Hepatocyte (in vitro differentiated cells): ENCODE measurements around the gene BANK1. TPM values are rescaled to one million over a fixed set of nuclear protein-coding genes. Genes with fewer than 3 reads are reported as not detected.

Experiments
- DNase-seq: peaks from one replicate; pipeline ENCODE4 v3.0.0-alpha.2; 2016; ENCODE audit warnings: low spot score
- H2AFZ ChIP-seq: fragments of 200-600 bp; sonication (generic); 2 replicates; pipeline ENCODE4 v1.6.0; 2016; ENCODE audit warnings: antibody characterized with exemption, mild to moderate bottlenecking
- H3K27ac ChIP-seq: fragments of 200-600 bp; sonication (generic); 2 replicates; pipeline ENCODE4 v1.5.1; 2016; ENCODE audit warnings: mild to moderate bottlenecking
- H3K27me3 ChIP-seq: fragments of 200-600 bp; sonication (generic); 2 replicates; pipeline ENCODE4 v1.6.1; 2016
- H3K36me3 ChIP-seq: fragments of 200-600 bp; sonication (generic); replicated peaks from 2 replicates; pipeline ENCODE4 v1.5.1; 2016; ENCODE audit warnings: low read depth; ENCODE audit not compliant: insufficient read depth
- H3K4me1 ChIP-seq: fragments of 200-600 bp; sonication (generic); 2 replicates; pipeline ENCODE4 v1.5.1; 2016; ENCODE audit warnings: mild to moderate bottlenecking, moderate library complexity; ENCODE audit not compliant: insufficient read depth
- H3K4me2 ChIP-seq: fragments of 200-600 bp; sonication (generic); 2 replicates; pipeline ENCODE4 v1.6.0; 2016
- H3K4me3 ChIP-seq: fragments of 200-600 bp; sonication (generic); 2 replicates; pipeline ENCODE4 v1.5.1; 2016; ENCODE audit warnings: mild to moderate bottlenecking
- H3K79me2 ChIP-seq: fragments of 200-600 bp; sonication (generic); 2 replicates; pipeline ENCODE4 v1.6.0; 2017; ENCODE audit warnings: mild to moderate bottlenecking
- H3K9me2 ChIP-seq: fragments of 200-600 bp; sonication (generic); replicated peaks from 2 replicates; pipeline ENCODE4 v1.6.0; 2017; ENCODE audit warnings: mild to moderate bottlenecking; ENCODE audit not compliant: insufficient read depth
- H3K9me3 ChIP-seq: fragments of 200-600 bp; sonication (generic); 2 replicates; pipeline ENCODE4 v1.5.1; 2016; ENCODE audit warnings: low read depth, mild to moderate bottlenecking
- H4K20me1 ChIP-seq: fragments of 200-600 bp; sonication (generic); 2 replicates; pipeline ENCODE4 v1.6.0; 2016; ENCODE audit warnings: mild to moderate bottlenecking; ENCODE audit not compliant: insufficient read depth, poor library complexity, severe bottlenecking
- EZH2 ChIP-seq: fragments of 200-600 bp; sonication (generic); IDR thresholded peaks from 2 replicates; pipeline ENCODE4 v1.6.1; 2016; ENCODE audit warnings: antibody characterized with exemption, mild to moderate bottlenecking, borderline replicate concordance
- EZH2phosphoT487 ChIP-seq: fragments of 200-600 bp; sonication (generic); IDR thresholded peaks from one replicate; pipeline ENCODE4 v1.6.1; 2018; ENCODE audit warnings: antibody characterized with exemption, mild to moderate bottlenecking, low read depth, moderate library complexity; ENCODE audit not compliant: unreplicated experiment, severe bottlenecking
- WGBS: methylation state at CpG from one replicate; pipeline ENCODE4 v1.1.6; 2016; ENCODE audit warnings: low lambda C conversion rate; ENCODE audit errors: missing lambda C conversion rate; 5-methylcytosine and 5-hydroxymethylcytosine counted together
- polyA plus RNA-seq: library from polyadenylated mRNA; unstranded; fragments of >200 nt; fragmentation: Nextera tagmentation; extraction: Ambion mirVana; gene quantifications from 2 replicates; pipeline ENCODE4 v1.2.1, GENCODE V29; 2016
- total RNA-seq: library from RNA; depleted of rRNA; stranded (reverse); fragments of >200 nt; gene quantifications from 2 replicates; pipeline ENCODE4 v1.2.3, GENCODE V29; 2014
- TF ChIP-seq, protein P1 (sequence below): fragments of 200-600 bp; sonication (generic); IDR thresholded peaks from 2 replicates; pipeline ENCODE4 v1.5.1; 2016; ENCODE audit warnings: antibody characterized with exemption, mild to moderate bottlenecking; ENCODE audit not compliant: poor library complexity

BANK1 gene
- total and polyA plus RNA-seq, 2 experiments from 2014 or later = 0.17 to 0.29 TPM

GRCh38 chr4:101846550-101846949 lies 56.0 kb downstream of the BANK1 start:
- WGBS = 45% methylated on average over 2 of the region's 2 CpGs

GRCh38 chr4:101850698-101851097 lies 60.2 kb downstream of the BANK1 start:
- no peaks in the 10 kb centered on the region for H3K4me1 ChIP-seq

More at GRCh38 chr4:101846550-101846949, 56.0 kb downstream of the BANK1 start:
- Histone ChIP-seq H3K9me3 (no peaks in the 10 kb centered on the region), H3K36me3 (no peaks in the 10 kb centered on the region), H3K27ac (no peak overlapping the region), H3K4me1 (no peaks in the 10 kb centered on the region), H3K27me3 (no peaks in the 10 kb centered on the region), H3K4me3 (no peak overlapping the region), H4K20me1 (no peaks in the 10 kb centered on the region), H3K79me2 (no peaks in the 10 kb centered on the region), H2AFZ (no peak overlapping the region), H3K9me2 (no peaks in the 10 kb centered on the region), H3K4me2 (no peak overlapping the region)
- TF ChIP-seq EZH2phosphoT487 = no peak
- TF ChIP-seq EZH2 = no peak
- TF ChIP-seq, protein P1, sequence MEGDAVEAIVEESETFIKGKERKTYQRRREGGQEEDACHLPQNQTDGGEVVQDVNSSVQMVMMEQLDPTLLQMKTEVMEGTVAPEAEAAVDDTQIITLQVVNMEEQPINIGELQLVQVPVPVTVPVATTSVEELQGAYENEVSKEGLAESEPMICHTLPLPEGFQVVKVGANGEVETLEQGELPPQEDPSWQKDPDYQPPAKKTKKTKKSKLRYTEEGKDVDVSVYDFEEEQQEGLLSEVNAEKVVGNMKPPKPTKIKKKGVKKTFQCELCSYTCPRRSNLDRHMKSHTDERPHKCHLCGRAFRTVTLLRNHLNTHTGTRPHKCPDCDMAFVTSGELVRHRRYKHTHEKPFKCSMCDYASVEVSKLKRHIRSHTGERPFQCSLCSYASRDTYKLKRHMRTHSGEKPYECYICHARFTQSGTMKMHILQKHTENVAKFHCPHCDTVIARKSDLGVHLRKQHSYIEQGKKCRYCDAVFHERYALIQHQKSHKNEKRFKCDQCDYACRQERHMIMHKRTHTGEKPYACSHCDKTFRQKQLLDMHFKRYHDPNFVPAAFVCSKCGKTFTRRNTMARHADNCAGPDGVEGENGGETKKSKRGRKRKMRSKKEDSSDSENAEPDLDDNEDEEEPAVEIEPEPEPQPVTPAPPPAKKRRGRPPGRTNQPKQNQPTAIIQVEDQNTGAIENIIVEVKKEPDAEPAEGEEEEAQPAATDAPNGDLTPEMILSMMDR = no peak
- DNase-seq = no peak

GRCh38 chr4:101851672-101852071 lies 61.1 kb downstream of the BANK1 start:
- H3K36me3 ChIP-seq = no peaks in the 10 kb centered on the region
- TF ChIP-seq EZH2phosphoT487 = no peak
- H3K4me1 ChIP-seq = no peaks in the 10 kb centered on the region
- H4K20me1 ChIP-seq = no peaks in the 10 kb centered on the region
- no peak overlapping the region for H3K4me3 ChIP-seq
- H3K27me3 ChIP-seq = no peaks in the 10 kb centered on the region
- H3K9me3 ChIP-seq = no peaks in the 10 kb centered on the region
- H3K27ac ChIP-seq = no peak overlapping the region
- H3K9me2 ChIP-seq = no peaks in the 10 kb centered on the region
- H3K4me2 ChIP-seq = no peak overlapping the region
- WGBS = 61% methylated on average over 3 of the region's 3 CpGs
- no peak overlapping the region for H2AFZ ChIP-seq
- no peaks in the 10 kb centered on the region for H3K79me2 ChIP-seq
- DNase-seq = no peak

More at GRCh38 chr4:101850698-101851097, 60.2 kb downstream of the BANK1 start:
- Histone ChIP-seq H3K4me3 (no peak overlapping the region), H2AFZ (no peak overlapping the region), H3K79me2 (no peaks in the 10 kb centered on the region), H3K36me3 (no peaks in the 10 kb centered on the region), H3K9me2 (no peaks in the 10 kb centered on the region), H3K9me3 (no peaks in the 10 kb centered on the region), H3K27ac (no peak overlapping the region), H3K4me2 (no peak overlapping the region), H3K27me3 (no peaks in the 10 kb centered on the region), H4K20me1 (no peaks in the 10 kb centered on the region)
- no peak for DNase-seq
- TF ChIP-seq EZH2 (no peak), EZH2phosphoT487 (no peak)
- TF ChIP-seq, protein P1 = no peak
- 68% methylated on average over 2 of the region's 2 CpGs for WGBS

- no peaks in the 10 kb centered on the region for H3K36me3 ChIP-seq
- H3K9me2 ChIP-seq = no peaks in the 10 kb centered on the region
- H2AFZ ChIP-seq = peak overlapping the region; percentile 11
- no peaks in the 10 kb centered on the region for H3K4me1 ChIP-seq
- H3K4me3 ChIP-seq = no peak overlapping the region
- no peaks in the 10 kb centered on the region for H3K79me2 ChIP-seq
- H3K4me2 ChIP-seq = no peak overlapping the region
- no peaks in the 10 kb centered on the region for H3K27me3 ChIP-seq
- 93% methylated on average over 1 of the region's 1 CpG for WGBS
- no peaks in the 10 kb centered on the region for H4K20me1 ChIP-seq
- no peak overlapping the region for H3K27ac ChIP-seq
- H3K9me3 ChIP-seq = no peaks in the 10 kb centered on the region
- DNase-seq = no peak
- TF ChIP-seq, protein P1 = no peak
- TF ChIP-seq EZH2phosphoT487 = no peak
- TF ChIP-seq EZH2 = no peak
Measured at GRCh38 chr4:101853028-101853427, 62.5 kb downstream of the BANK1 start.
